ENCODE measurements around the gene PYGM. TPM values are rescaled to one million over a fixed set of nuclear protein-coding genes. Genes with fewer than 3 reads are reported as not detected.
A peak's percentile ranks its signal among the peaks of the same experiment; 100 is the strongest.

Gene PYGM
- total RNA-seq, 1 donor from 2014 or later = not detected

GRCh38 chr11:64802370-64803157 is 42.8 kb upstream of the PYGM start:
- no peak for TF ChIP-seq CTCF (conservative IDR thresholded peaks at IDR 0.05; ENCODE audit: low read depth, low read length)
- peak overlapping the region; percentile 53 for H3K4me3 ChIP-seq (ENCODE audit: low read depth, low read length)
- DNase-seq (ENCODE audit: low read depth) = no peak

DNA sequence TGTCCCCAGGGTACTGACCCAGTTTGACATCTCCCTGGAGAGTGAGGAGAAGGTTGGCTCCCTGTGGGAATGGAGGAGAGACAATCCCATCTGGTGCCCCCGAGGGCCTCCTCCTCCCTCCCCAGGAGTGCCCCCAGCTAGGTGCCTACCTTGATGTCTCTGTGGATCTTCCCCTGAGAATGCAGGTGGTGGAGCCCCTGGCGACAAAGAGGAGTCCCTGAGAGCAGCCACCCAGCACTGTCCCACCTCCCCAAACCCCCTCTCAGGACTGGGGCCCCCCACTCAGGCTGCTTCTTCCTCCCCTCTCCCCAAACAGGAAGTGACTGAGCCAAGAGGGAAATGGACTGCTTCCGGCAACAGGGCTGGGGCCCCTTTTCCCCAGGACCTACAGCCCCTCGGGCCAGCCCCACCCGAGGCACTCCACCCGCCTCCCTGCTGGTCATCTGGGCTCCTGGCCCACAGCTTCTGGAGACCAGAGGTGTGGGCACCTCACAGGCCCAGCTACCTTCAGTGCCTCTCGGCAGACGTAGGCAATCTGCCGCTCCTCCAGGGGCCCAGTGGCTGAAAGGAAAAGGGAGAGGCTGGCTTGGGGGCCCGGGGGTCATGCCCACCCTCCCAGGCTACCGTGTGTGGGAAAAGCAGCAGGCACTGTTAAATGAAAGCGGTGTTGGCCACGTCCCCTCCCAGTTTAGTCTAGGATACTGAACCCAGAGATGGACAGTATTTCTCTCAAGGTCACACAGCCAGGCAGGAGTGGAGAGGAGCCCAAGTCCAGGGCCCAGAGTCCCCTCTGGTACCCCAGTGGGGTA is 42.0 kb upstream of the PYGM start:
- DNase-seq (ENCODE audit: low read depth) = no peak
- no peak overlapping the region for H3K4me3 ChIP-seq (ENCODE audit: low read depth, low read length)
- no peak for TF ChIP-seq CTCF (conservative IDR thresholded peaks at IDR 0.05; ENCODE audit: low read depth, low read length)

DNA sequence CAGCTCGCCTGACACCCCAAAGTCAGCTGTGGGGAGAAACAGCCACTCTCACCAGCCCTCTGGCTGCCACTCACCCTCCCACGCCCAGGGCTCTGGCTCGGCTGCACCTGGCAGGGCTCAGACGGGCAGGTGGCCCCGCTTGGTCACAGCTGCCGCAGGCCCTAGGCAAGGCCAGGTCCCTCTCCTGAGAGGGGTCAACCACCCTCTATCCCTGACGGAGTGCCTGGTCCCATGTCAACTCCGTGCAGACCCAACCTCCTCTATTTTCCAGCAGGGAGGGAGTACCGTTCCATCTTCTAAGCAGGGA is 41.3 kb upstream of the PYGM start:
- TF ChIP-seq CTCF (conservative IDR thresholded peaks at IDR 0.05; ENCODE audit: low read depth, low read length) = no peak
- DNase-seq (ENCODE audit: low read depth) = no peak
- H3K4me3 ChIP-seq (ENCODE audit: low read depth, low read length) = no peak overlapping the region

GRCh38 chr11:64800303-64801157 is 40.8 kb upstream of the PYGM start:
- H3K4me3 ChIP-seq (ENCODE audit: low read depth, low read length) = no peak overlapping the region
- no peak for TF ChIP-seq CTCF (conservative IDR thresholded peaks at IDR 0.05; ENCODE audit: low read depth, low read length)
- DNase-seq (ENCODE audit: low read depth) = no peak

DNA sequence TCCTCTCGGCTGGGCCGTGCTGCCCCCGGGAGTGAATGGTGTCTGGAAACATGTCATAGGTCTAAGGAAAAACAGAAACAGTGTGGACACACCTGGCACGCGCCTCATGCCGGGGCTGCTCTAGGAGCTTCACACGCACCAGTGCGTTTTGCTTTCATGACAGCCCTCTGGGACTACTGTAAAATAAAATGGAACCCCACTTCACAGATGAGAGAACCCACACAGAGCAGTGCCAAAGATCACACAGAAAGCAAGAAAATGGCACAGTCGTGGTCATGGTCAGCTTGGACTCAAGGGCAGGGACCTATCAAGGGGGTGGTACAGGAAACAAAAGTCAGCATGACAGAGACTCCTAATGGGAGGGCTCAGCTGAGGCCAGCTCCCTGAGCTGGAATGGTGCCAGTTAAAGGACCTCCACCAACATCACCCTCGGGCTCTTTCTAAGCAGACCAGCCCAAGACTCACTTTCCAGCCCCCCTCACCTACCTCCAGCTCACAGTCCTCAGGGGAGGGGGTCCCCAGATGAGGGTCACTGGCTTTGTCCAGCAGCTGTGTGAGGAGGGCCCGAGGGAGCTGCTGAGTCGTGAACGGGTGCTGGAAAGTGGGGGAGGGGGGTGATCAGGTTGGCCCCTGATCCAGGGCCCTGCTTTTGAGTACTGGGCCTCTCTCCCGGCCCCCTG is 40.0 kb upstream of the PYGM start:
- no peak for TF ChIP-seq CTCF (conservative IDR thresholded peaks at IDR 0.05; ENCODE audit: low read depth, low read length)
- H3K4me3 ChIP-seq (ENCODE audit: low read depth, low read length) = no peak overlapping the region
- no peak for DNase-seq (ENCODE audit: low read depth)

DNA sequence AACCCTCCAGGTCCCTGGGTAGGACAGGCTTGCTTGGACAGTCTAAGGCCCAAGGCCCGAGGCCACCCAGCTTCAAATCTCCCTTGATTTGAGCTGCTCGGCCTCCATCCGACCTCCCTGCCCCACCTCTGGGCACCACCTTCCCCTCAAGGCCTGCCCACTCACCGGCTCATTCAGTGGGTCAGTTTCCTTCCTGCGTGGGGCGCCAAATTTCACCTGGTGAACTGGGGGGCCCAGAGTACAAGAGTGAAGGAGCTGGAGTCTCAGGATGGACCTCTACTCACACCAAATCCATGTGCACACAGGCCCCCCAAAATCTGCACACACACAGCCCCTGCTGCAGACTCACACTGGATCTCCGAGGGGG is 39.5 kb upstream of the PYGM start:
- no peak overlapping the region for H3K4me3 ChIP-seq (ENCODE audit: low read depth, low read length)
- DNase-seq (ENCODE audit: low read depth) = no peak
- TF ChIP-seq CTCF (conservative IDR thresholded peaks at IDR 0.05; ENCODE audit: low read depth, low read length) = no peak
